ENCODE results near the gene PTEN.

- TF ChIP-seq CTCF (IDR thresholded peaks at IDR 0.05) (no peak), POLR2A (IDR thresholded peaks at IDR 0.05) (no peak)
Observed at GRCh38 chr10:87927091-87927490, 63.7 kb downstream of the PTEN start.

All from breast epithelium (tissue), 3 donors.